ENCODE measurements around the gene SH3RF3. TPM values are rescaled to one million over a fixed set of nuclear protein-coding genes. Genes with fewer than 3 reads are reported as not detected.

SH3RF3 gene
- total RNA-seq, 2 experiments from 2014 or later = 1.4 TPM

DNA sequence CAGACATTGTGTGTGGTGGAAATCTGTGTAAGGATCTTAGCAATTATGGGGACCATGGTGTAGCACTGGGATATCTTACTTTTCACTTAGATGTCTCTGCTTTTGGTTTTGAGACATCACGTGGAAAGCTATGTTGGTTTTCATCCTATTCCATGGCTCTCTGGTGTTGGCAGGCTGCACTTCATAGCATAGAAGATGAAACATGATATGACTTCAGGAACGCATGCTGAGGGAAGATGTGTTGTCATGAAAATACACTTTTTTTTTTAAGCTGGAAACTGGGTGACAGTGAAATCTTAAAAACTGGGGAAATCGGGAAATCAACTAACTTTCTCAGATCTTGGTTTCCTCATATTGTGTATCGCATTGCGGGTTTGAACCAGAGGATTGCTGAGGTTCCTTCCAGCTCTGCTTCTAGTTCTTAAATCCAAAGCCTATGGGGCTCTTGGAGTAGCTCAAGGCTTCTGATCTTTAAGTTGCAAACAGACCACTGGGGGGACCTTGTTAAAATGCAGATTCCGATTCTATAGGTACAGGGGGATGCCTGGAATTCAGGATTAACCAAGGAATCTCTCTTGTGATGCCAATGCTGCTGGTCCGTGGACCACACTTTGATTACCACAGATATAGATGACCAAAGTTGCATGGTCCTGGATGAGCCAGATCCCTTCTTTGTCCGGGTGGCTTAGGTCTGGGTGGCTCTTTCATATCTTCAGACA is 160.7 kb downstream of the SH3RF3 start:
- Mint-ChIP-seq H3K27me3 (no peaks in the 10 kb centered on the region), H3K4me1 (no peaks in the 10 kb centered on the region), H3K36me3 (ENCODE audit: low read depth) (no peaks in the 10 kb centered on the region), H3K4me3 (no peak overlapping the region), H3K9me3 (ENCODE audit: low read depth) (no peaks in the 10 kb centered on the region), H3K27ac (no peak overlapping the region)
- ChIA-PET CTCF (no interaction called here), POLR2A (no interaction called here)
- intact Hi-C loops (cut with DNase I, micrococcal nuclease) = no loop called here
- DNase-seq = no peak
- ATAC-seq = no peak

DNA sequence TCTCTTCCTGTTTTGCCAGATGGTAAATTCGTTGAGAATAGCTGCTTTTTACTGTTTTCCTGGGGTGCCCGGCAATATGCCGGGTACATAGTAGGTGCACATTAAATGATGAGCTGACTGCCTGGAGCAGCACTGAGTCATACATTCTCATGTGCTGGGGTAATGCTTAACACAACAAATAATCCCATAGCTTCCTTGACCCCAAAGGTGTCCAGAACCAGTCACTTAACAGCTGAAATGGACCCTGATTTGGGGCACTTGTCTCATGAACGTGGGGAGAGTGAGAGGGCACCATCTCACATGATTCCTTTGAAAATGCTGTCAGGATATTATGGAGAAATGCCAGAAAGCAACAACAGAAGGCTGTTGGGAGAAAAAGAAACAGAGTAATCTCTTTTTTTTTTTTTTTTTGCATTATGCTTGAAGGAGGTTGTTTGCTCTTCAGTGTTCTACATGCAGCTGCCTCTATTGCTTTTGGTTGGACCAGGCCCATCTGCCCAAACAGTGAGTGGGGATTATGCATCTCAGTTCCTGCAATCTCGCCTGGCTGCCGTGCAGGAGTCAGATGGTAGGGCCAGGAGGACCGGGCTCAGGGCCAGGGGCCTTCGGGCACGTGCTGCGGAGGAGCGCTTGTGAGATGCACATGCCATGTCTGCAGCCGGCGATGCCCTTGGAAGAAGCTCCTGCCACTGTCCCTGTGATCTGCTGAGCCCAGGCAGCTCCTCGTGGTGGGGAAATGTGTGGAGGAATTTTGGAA is 162.1 kb downstream of the SH3RF3 start:
- Mint-ChIP-seq H3K36me3 (ENCODE audit: low read depth) (no peaks in the 10 kb centered on the region), H3K27me3 (no peaks in the 10 kb centered on the region), H3K9me3 (ENCODE audit: low read depth) (no peaks in the 10 kb centered on the region), H3K27ac (no peak overlapping the region), H3K4me3 (no peak overlapping the region), H3K4me1 (no peaks in the 10 kb centered on the region)
- ChIA-PET CTCF (interaction anchor here (0.6 kb wide), 2 partner anchors 9 to 282 kb away, joined by 3 read pairs; no protein-coding TSS in a partner anchor), POLR2A (no interaction called here)
- intact Hi-C loops (cut with DNase I, micrococcal nuclease) = no loop called here
- ATAC-seq = no peak
- DNase-seq = no peak

DNA sequence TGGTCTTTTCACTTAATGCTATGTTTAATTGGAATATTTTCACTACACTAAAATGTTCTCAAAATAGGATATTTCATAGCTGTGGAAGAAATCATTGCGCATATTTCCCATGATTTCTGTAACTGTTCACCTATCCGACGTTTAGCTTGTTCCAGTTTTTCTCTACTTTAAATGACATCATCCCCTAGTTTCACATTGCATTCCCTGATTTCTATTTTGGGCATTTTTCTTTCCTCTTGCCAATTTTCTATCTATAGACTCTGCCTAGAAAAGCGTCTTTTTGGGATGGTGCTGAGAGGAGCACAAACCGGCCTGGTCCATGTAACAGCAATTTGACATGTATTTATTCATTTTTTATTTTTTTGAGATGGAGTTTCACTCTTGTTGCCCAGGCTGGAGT is 163.4 kb downstream of the SH3RF3 start:
- ChIA-PET CTCF (no interaction called here), POLR2A (no interaction called here)
- no peaks in the 10 kb centered on the region for H3K36me3 Mint-ChIP-seq (ENCODE audit: low read depth)

DNA sequence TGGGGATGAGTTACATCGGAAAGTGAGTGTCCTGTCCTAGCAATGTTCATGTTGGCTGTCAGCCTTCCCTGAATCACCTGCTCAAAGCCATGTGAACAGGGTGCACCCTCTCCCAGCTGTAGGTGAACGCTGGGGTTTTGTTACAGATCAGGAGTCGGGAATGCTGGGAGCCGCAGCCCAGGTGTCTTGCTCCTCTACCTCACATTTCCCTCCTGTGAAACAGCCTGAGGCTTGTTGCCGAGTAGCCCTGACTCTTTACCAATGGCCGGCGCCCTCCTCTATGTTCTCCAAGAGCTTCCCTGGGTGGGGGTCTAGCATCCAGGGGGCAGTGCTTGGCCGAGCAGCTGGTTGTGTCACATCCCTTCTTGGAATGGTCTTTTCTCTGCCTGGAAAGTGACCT is 164.7 kb downstream of the SH3RF3 start:
- Mint-ChIP-seq H3K9me3 (ENCODE audit: low read depth) (no peaks in the 10 kb centered on the region), H3K27me3 (no peaks in the 10 kb centered on the region), H3K36me3 (ENCODE audit: low read depth) (no peaks in the 10 kb centered on the region), H3K4me3 (no peak overlapping the region), H3K4me1 (no peaks in the 10 kb centered on the region), H3K27ac (no peak overlapping the region)
- intact Hi-C loops (cut with DNase I, micrococcal nuclease) = no loop called here
- POLR2A ChIA-PET = no interaction called here
- ATAC-seq = no peak
- CTCF ChIA-PET = no interaction called here
- no peak for DNase-seq

More for the DNA sequence above, 163.4 kb downstream of the SH3RF3 start:
- no peak for DNase-seq
- Mint-ChIP-seq H3K4me1 (no peaks in the 10 kb centered on the region), H3K27me3 (no peaks in the 10 kb centered on the region), H3K27ac (no peak overlapping the region), H3K9me3 (ENCODE audit: low read depth) (no peaks in the 10 kb centered on the region), H3K4me3 (no peak overlapping the region)
- intact Hi-C loops (cut with DNase I, micrococcal nuclease) = no loop called here
- no peak for ATAC-seq

DNA sequence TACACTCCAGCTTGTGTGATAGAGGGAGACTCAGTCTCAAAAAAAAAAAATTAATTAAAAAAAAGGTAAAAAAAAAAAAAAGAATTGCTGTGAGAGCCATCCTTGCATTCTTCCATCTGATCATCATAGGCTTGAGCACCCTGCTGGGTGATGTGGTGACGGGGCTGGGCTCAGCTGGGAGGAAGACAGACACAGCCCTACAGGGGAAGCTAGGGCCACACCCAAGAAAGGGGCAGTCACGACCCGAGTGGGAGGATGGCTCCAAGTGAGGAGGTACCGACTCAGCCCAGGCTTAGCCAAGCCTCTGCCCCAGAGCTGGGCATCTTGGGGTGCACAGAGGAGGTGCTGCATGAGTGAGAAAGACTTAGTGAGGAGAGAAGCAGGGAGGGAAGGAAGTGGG is 165.5 kb downstream of the SH3RF3 start:
- H3K27ac Mint-ChIP-seq = no peak overlapping the region
- H3K4me3 Mint-ChIP-seq = no peak overlapping the region
- no peak for DNase-seq
- intact Hi-C loops (cut with DNase I, micrococcal nuclease) = no loop called here
- CTCF ChIA-PET = no interaction called here
- no peaks in the 10 kb centered on the region for H3K4me1 Mint-ChIP-seq
- no peaks in the 10 kb centered on the region for H3K36me3 Mint-ChIP-seq (ENCODE audit: low read depth)
- ATAC-seq = no peak
- POLR2A ChIA-PET = no interaction called here
- no peaks in the 10 kb centered on the region for H3K9me3 Mint-ChIP-seq (ENCODE audit: low read depth)
- H3K27me3 Mint-ChIP-seq = no peaks in the 10 kb centered on the region

DNA sequence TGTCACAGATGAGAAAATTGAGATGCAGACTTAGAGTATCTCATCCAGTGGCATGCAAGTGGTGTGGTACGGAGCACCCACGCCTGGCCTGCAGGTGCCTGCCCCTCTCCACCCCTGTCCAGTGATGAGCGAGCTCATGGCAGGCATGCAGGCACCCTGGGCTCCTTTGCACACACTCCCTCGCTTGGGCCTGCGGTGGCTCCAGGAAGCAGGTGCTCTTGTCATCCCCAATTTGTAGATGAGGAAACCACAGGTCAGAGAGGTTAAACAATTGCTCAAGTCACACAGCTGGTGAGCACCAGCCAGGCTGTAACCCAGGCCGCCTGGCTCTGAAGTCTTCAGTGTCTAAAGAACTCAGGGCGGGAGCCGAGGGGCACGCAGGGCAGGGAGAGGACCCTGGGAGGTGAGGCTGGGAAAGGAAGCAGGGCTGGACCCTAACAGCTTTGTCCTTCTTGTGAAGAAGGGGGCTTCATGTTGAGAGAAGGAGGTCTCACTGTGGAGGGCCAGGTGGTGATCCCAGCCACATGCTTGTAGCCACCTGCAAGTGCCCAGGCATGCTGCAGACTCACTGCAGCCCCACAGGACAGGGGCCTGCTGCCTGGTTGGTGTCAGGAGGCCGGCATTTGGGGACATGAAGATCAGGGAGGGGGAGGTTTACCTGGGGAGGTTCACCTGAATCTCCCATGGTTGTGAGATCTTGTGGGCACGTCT is 166.2 kb downstream of the SH3RF3 start:
- Mint-ChIP-seq H3K4me3 (no peak overlapping the region), H3K27me3 (no peaks in the 10 kb centered on the region), H3K27ac (no peak overlapping the region), H3K9me3 (ENCODE audit: low read depth) (no peaks in the 10 kb centered on the region), H3K4me1 (no peaks in the 10 kb centered on the region), H3K36me3 (ENCODE audit: low read depth) (no peaks in the 10 kb centered on the region)
- intact Hi-C loops (cut with DNase I, micrococcal nuclease) = no loop called here
- CTCF ChIA-PET = no interaction called here
- DNase-seq (no peak), ATAC-seq (no peak)
- POLR2A ChIA-PET = no interaction called here

DNA sequence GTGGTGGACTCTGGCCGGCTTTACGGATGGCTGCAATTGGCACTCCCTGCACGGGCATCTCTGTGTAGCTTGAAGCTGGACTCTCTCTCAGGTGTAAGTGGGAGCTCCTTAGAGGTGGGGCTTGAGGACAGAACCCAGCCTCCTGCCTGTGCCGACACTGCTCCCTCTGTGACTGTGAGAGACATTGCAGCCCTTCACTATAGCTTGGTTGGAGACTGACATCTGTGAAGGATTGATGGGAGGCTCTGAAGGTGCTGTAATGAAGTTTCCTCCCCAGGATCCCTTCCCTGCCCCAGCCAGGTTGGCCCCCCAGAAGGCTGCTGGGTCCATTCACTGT is 166.7 kb downstream of the SH3RF3 start:
- Mint-ChIP-seq H3K27ac (no peak overlapping the region), H3K9me3 (ENCODE audit: low read depth) (no peaks in the 10 kb centered on the region), H3K27me3 (no peaks in the 10 kb centered on the region), H3K4me1 (no peaks in the 10 kb centered on the region), H3K36me3 (ENCODE audit: low read depth) (no peaks in the 10 kb centered on the region), H3K4me3 (no peak overlapping the region)
- POLR2A ChIA-PET = no interaction called here
- intact Hi-C loops (cut with DNase I, micrococcal nuclease) = no loop called here
- no peak for ATAC-seq
- CTCF ChIA-PET = no interaction called here
- no peak for DNase-seq

DNA sequence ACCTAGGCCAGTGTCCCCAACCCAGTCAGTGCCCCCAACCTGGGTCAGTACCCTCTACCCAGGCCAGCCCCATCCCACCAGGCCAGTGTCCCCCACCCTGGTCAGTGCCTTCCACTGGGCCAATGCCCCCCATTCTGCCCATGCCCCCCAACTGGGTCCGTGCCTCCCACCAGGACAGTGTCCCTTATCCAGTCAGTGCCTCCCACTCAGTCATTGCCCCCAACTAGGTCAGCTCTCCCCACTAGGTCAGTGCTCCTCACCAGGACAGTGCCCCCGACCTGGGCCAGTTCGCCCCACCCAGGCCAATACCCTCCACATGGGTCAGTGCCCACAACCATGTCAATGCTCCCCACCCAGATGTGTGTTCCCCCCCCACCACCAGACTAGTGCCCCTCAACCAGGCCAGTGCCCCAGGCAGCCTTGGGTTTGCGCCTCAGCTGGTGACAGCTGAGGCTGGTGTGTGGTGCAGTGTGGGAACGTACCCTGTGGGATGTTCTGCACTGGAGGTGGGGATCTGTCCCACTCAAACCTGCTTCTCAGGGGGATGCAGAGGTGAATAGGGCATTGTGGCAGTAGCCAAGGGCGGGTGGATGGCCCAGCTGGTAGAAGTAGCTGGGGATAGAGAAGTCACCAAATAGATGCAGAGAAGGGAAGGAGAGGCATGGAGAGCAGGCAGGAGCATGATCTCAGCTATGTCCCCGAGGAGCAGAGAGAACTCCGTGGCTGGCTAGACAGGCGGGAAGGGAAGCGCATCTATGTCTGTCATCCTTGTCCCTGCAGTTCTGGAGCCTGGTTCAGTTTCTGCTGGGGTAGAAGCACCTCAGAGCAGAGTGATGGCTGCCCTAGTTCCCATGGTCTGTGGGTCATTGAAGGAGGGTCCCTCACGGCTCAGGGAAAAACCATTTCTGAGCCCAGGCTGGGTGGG is 168.8 kb downstream of the SH3RF3 start:
- H3K36me3 Mint-ChIP-seq (ENCODE audit: low read depth) = no peaks in the 10 kb centered on the region
- no peak overlapping the region for H3K4me3 Mint-ChIP-seq
- no peak overlapping the region for H3K27ac Mint-ChIP-seq
- no peaks in the 10 kb centered on the region for H3K4me1 Mint-ChIP-seq
- no peaks in the 10 kb centered on the region for H3K9me3 Mint-ChIP-seq (ENCODE audit: low read depth)
- H3K27me3 Mint-ChIP-seq = no peaks in the 10 kb centered on the region
- intact Hi-C loops (cut with DNase I, micrococcal nuclease) = no loop called here
- ChIA-PET POLR2A (no interaction called here), CTCF (no interaction called here)
- ATAC-seq (no peak), DNase-seq (no peak)

DNA sequence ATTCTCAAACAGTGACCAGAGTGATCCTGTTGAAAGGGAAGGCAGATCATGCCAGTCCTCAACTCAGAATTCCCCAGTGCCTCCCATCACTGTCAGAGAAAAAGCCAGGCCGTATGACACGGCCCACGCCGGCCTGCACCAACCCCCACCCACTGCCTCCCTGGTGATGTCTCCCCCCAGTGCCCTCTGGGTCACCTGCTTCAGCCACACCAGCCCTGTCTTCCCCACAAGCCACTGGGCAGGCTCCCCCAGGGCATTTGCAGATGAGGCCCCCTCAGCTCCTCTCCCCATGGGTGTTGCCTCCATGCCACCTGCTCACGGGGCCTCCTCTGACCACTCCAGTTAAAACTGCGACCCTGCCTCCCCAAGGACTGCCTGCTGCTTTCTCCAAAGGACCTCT is 169.8 kb downstream of the SH3RF3 start:
- Mint-ChIP-seq H3K27me3 (no peaks in the 10 kb centered on the region), H3K4me1 (no peaks in the 10 kb centered on the region), H3K27ac (no peak overlapping the region), H3K36me3 (ENCODE audit: low read depth) (no peaks in the 10 kb centered on the region), H3K4me3 (no peak overlapping the region), H3K9me3 (ENCODE audit: low read depth) (no peaks in the 10 kb centered on the region)
- no peak for ATAC-seq
- no peak for DNase-seq
- POLR2A ChIA-PET = no interaction called here
- intact Hi-C loops (cut with DNase I, micrococcal nuclease) = no loop called here
- CTCF ChIA-PET = no interaction called here

DNA sequence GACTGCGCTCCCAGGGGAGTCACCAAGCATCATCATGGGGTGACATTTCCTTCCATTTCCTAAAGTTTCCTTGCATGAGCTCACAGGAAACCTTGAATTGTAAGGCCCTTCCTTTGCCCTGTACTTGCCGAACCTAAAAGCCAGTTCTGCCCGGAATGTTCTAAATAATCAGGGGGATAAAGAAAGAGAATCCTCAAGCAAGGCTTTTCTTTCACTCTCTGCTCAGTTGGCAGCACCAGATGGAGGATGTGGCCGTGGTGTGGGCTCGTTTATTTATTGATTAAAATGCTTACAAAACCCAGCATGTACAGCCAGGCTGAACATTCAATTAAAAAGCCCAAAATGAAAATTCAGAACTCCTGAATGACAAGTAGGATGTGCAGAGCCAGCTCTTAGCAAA is 170.5 kb downstream of the SH3RF3 start:
- intact Hi-C loops (cut with DNase I, micrococcal nuclease) = no loop called here
- DNase-seq (no peak), ATAC-seq (no peak)
- Mint-ChIP-seq H3K27me3 (no peaks in the 10 kb centered on the region), H3K9me3 (ENCODE audit: low read depth) (no peaks in the 10 kb centered on the region), H3K4me1 (no peaks in the 10 kb centered on the region), H3K27ac (no peak overlapping the region), H3K4me3 (no peak overlapping the region), H3K36me3 (ENCODE audit: low read depth) (no peaks in the 10 kb centered on the region)
- ChIA-PET CTCF (no interaction called here), POLR2A (no interaction called here)

DNA sequence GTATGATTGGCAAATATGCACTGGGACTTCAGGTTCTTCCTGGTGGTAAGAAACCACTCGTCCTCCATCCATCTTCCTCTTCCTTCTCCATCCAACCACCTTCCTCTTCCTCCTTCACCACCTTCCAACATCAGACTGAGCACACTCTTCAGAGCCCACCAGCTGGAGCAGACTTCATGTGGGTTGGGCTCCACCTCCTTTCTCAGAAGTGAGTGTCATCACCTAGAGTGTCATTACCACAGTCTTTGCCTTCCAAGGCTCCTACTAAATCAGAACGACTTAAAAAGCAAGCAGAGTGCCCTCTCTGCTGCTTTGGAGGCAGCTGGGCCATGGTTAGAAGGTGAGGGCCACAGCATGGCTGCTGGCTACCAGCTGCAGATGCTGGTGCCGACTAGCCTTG is 171.6 kb downstream of the SH3RF3 start:
- POLR2A ChIA-PET = no interaction called here
- Mint-ChIP-seq H3K4me1 (no peaks in the 10 kb centered on the region), H3K27ac (no peak overlapping the region), H3K4me3 (no peak overlapping the region), H3K9me3 (ENCODE audit: low read depth) (no peaks in the 10 kb centered on the region), H3K27me3 (no peaks in the 10 kb centered on the region), H3K36me3 (ENCODE audit: low read depth) (no peaks in the 10 kb centered on the region)
- intact Hi-C loops (cut with DNase I, micrococcal nuclease) = no loop called here
- ATAC-seq (no peak), DNase-seq (no peak)
- CTCF ChIA-PET = no interaction called here

Measured in activated CD4-positive, alpha-beta T cell treated with anti-CD3 and anti-CD28 coated beads for 36 hours (primary cell).